SK-N-SH (cell line): ENCODE data around the gene CCL27. TPM values are rescaled to one million over a fixed set of nuclear protein-coding genes. Genes with fewer than 3 reads are reported as not detected.

Experiments
- CTCF ChIA-PET: fragments of 300-600, 350-600 bp; formaldehyde crosslinking; extraction: SDS; loops from one replicate; lab custom pipeline; 2021; lab: Yijun Ruan, JAX
- POLR2A ChIA-PET: fragments of 350-600 bp; sonication (Branson Sonifier 250); formaldehyde crosslinking; extraction: SDS; loops from one replicate; lab custom pipeline; 2020; ENCODE audit warnings: antibody characterized with exemption, inconsistent platforms; lab: Yijun Ruan, JAX
- DNase-seq: peaks from one replicate; pipeline ENCODE4 v3.0.0; 2012
- H2AFZ ChIP-seq: fragments of 200-600 bp; sonication (generic); 2 replicates; pipeline ENCODE4 v1.8.1; 2016; ENCODE audit warnings: antibody characterized with exemption, mild to moderate bottlenecking, low read depth
- H3F3A ChIP-seq: fragments of 200-600 bp; sonication (generic); replicated peaks from 2 replicates; pipeline ENCODE3; 2016; ENCODE audit warnings: antibody characterized with exemption, mild to moderate bottlenecking; ENCODE audit not compliant: insufficient read depth
- H3K27ac ChIP-seq, 2 experiments: fragments of 200-500 bp in 1 of 2; fragments of 200-600 bp in 1 of 2; sonication (Bioruptor generic) in 1 of 2; sonication (generic), shearing (Covaris generic) in 1 of 2; 2 replicates each; pipeline versions ENCODE4 v1.5.1 to v1.6.1; 2014 to 2016; ENCODE audit warnings: low read depth in 2 of 2, inconsistent platforms in 1 of 2, low read length in 1 of 2, mild to moderate bottlenecking in 1 of 2, mixed read lengths in 1 of 2
- H3K27me3 ChIP-seq: fragments of 200-600 bp; sonication (generic), shearing (Covaris generic); 2 replicates; pipeline ENCODE4 v1.6.1; 2016; ENCODE audit warnings: mixed run types; ENCODE audit not compliant: insufficient read depth
- H3K36me3 ChIP-seq, 2 experiments: fragments of 200-500 bp in 1 of 2; fragments of 200-600 bp in 1 of 2; sonication (Bioruptor generic) in 1 of 2; sonication (generic) in 1 of 2; replicated peaks in 1 of 2; 2 replicates each; pipeline versions ENCODE3 to v1.5.1; 2014 to 2016; ENCODE audit warnings: low read length in 1 of 2, mild to moderate bottlenecking in 1 of 2; ENCODE audit not compliant: insufficient read depth in 2 of 2, control insufficient read depth in 1 of 2
- H3K4me1 ChIP-seq, 2 experiments: fragments of 200-500 bp in 1 of 2; fragments of 200-600 bp in 1 of 2; sonication (Bioruptor generic) in 1 of 2; sonication (generic), shearing (Covaris generic) in 1 of 2; 2 replicates each; pipeline versions ENCODE4 v1.5.1 to v1.6.1; 2014 to 2016; ENCODE audit warnings: low read depth in 1 of 2, low read length in 1 of 2, mixed run types in 1 of 2; ENCODE audit not compliant: insufficient read depth in 2 of 2, control insufficient read depth in 1 of 2
- H3K4me2 ChIP-seq: fragments of 200-600 bp; sonication (generic), shearing (Covaris generic); 2 replicates; pipeline ENCODE4 v1.6.1; 2017; ENCODE audit warnings: mixed run types
- H3K4me3 ChIP-seq, 2 experiments: fragments of 200-500 bp in 1 of 2; fragments of 200-600 bp in 1 of 2; sonication (Bioruptor generic) in 1 of 2; sonication (generic), shearing (Covaris generic) in 1 of 2; 2 replicates each; pipeline versions ENCODE4 v1.5.1 to v1.8.1; 2014 to 2016; ENCODE audit warnings: low read depth in 2 of 2, inconsistent platforms in 1 of 2, low read length in 1 of 2, mild to moderate bottlenecking in 1 of 2, mixed read lengths in 1 of 2, moderate library complexity in 1 of 2
- H3K79me2 ChIP-seq: fragments of 200-600 bp; sonication (generic); 2 replicates; pipeline ENCODE4 v1.8.1; 2017; ENCODE audit warnings: mild to moderate bottlenecking; ENCODE audit not compliant: insufficient read depth
- H3K9ac ChIP-seq: fragments of 200-600 bp; sonication (generic); 2 replicates; pipeline ENCODE4 v1.6.1; 2017; ENCODE audit warnings: mixed run types
- H3K9me2 ChIP-seq: fragments of 200-600 bp; sonication (generic); 2 replicates; pipeline ENCODE4 v1.6.1; 2017; ENCODE audit warnings: mixed run types
- H3K9me3 ChIP-seq: fragments of 200-600 bp; sonication (generic); 2 replicates; pipeline ENCODE4 v1.6.1; 2017; ENCODE audit warnings: mixed run types, mild to moderate bottlenecking, moderate library complexity
- H4K20me1 ChIP-seq: fragments of 200-600 bp; sonication (generic); 2 replicates; pipeline ENCODE4 v1.6.1; 2017; ENCODE audit warnings: mild to moderate bottlenecking, mixed run types; ENCODE audit not compliant: insufficient read depth
- CHD2 ChIP-seq: fragments of 150-350 bp; IDR thresholded peaks from 2 replicates; pipeline ENCODE4 v1.6.1; 2018; ENCODE audit warnings: low read length; ENCODE audit not compliant: partially characterized antibody
- ELF1 ChIP-seq: IDR thresholded peaks from 2 replicates; pipeline ENCODE4 v1.4.0; 2012
- FOXJ3 ChIP-seq: sonication (generic); formaldehyde crosslinking; IDR thresholded peaks from 2 replicates; pipeline ENCODE4 v1.5.1; 2020; ENCODE audit warnings: mild to moderate bottlenecking, missing genetic modification reagents
- FOXM1 ChIP-seq: IDR thresholded peaks from 2 replicates; pipeline ENCODE4 v1.4.0; 2012; ENCODE audit warnings: low read depth, mild to moderate bottlenecking
- MXI1 ChIP-seq: IDR thresholded peaks from 2 replicates; pipeline ENCODE4 v1.6.1; 2012; ENCODE audit warnings: mild to moderate bottlenecking, low read depth, low read length, improper control_type of control experiment
- NFIC ChIP-seq: IDR thresholded peaks from 2 replicates; pipeline ENCODE4 v1.4.0; 2012; ENCODE audit warnings: borderline replicate concordance
- SMC3 ChIP-seq: IDR thresholded peaks from 2 replicates; pipeline ENCODE4 v1.6.1; 2012; ENCODE audit warnings: low read depth, low read length, improper control_type of control experiment
- TAF1 ChIP-seq: IDR thresholded peaks from 2 replicates; pipeline ENCODE4 v1.6.1; 2012; ENCODE audit warnings: low read depth, mild to moderate bottlenecking, low read length, moderate library complexity, borderline replicate concordance
- ZBTB33 ChIP-seq: IDR thresholded peaks from 2 replicates; pipeline ENCODE4 v1.4.0; 2012; ENCODE audit warnings: low read depth, borderline replicate concordance
- WGBS: methylation state at CpG from one replicate; pipeline ENCODE4 v1.1.6; 2017; ENCODE audit warnings: low lambda C conversion rate; 5-methylcytosine and 5-hydroxymethylcytosine counted together
- polyA plus RNA-seq, 3 experiments: library from polyadenylated mRNA; depleted of rRNA; stranded (reverse); fragments of >200 nt; gene quantifications; 2 replicates each; pipeline ENCODE4 v1.2.3, GENCODE V29; 2012

Gene CCL27
- polyA plus RNA-seq, 1 of the 3 experiments (the other 2 are of a cell fraction), result not detected

GRCh38 chr9:34625186-34625486, 37.3 kb downstream of the CCL27 start (continued):
- TF ChIP-seq ZBTB33, result no peak
- TF ChIP-seq, all 33 proteins: peak for 0

GRCh38 chr9:34624475-34625185, 37.8 kb downstream of the CCL27 start:
- Histone ChIP-seq H3K79me2 (peaks cover 6% of the 10 kb centered on the region), H3K9me2 (no peaks in the 10 kb centered on the region), H3F3A (no peaks in the 10 kb centered on the region), H2AFZ (no peak overlapping the region), H3K9me3 (no peaks in the 10 kb centered on the region), H3K4me2 (no peak overlapping the region), H3K27me3 (peaks cover 17% of the 10 kb centered on the region; the same call in 1 of the 2 replicates), H3K9ac (no peak overlapping the region), H4K20me1 (no peaks in the 10 kb centered on the region), H3K4me1 (peaks cover 0 to 18% of the 10 kb centered on the region in 2 experiments; a peak in 2 of 4 replicates), H3K36me3 (no peaks in the 10 kb centered on the region), H3K27ac (no peak overlapping the region), H3K4me3 (no peak overlapping the region)
- CTCF ChIA-PET, result interaction anchor here (0.9 to 3.9 kb wide), 8 partner anchors 9 to 221 kb away, joined by 3 to 37 read pairs (median 8); no protein-coding TSS in a partner anchor
- POLR2A ChIA-PET, result no interaction called here
- DNase-seq, result no peak
- WGBS, result 73% methylated on average over 30 of the region's 39 CpGs
- TF ChIP-seq CHD2 (no peak), FOXM1 (no peak), NFIC (no peak), TAF1 (no peak), FOXJ3 (CRISPR knock-in tag) (no peak)

- Histone ChIP-seq H3K4me3 (no peak overlapping the region), H2AFZ (no peak overlapping the region), H3K9ac (no peak overlapping the region), H3K27me3 (peaks cover 12% of the 10 kb centered on the region; the same call in 1 of the 2 replicates), H3K79me2 (peaks cover 14% of the 10 kb centered on the region), H3K36me3 (no peaks in the 10 kb centered on the region), H3K9me3 (no peaks in the 10 kb centered on the region), H3F3A (no peaks in the 10 kb centered on the region), H3K27ac (no peak overlapping the region), H4K20me1 (no peaks in the 10 kb centered on the region), H3K4me1 (peaks cover 5 to 15% of the 10 kb centered on the region in 2 experiments; a peak in 2 of 4 replicates), H3K4me2 (no peak overlapping the region), H3K9me2 (no peaks in the 10 kb centered on the region)
- ChIA-PET POLR2A (no interaction called here), CTCF (interaction anchor here (1.7 to 3.9 kb wide), 4 partner anchors 10 to 220 kb away, joined by 4 to 37 read pairs (median 8); no protein-coding TSS in a partner anchor)
- no peak for DNase-seq
- TF ChIP-seq SMC3 (no peak), MXI1 (no peak), ELF1 (no peak)
- 88% methylated on average over 55 of the region's 63 CpGs for WGBS
These were observed 38.9 kb downstream of the CCL27 start for GRCh38 chr9:34623374-34624235.
